H54 (cell line): ENCODE results near the gene CRELD2.

Experiments used
- DNase-seq: peaks from one replicate; pipeline ENCODE4 v3.0.0; 2011; ENCODE audit warnings: low spot score, mixed read lengths; ENCODE audit not compliant: insufficient read length
- FAIRE-seq: peaks from 3 replicates; lab custom pipeline; 2011; peaks lifted over from hg19 to GRCh38; lab: Jason Lieb, UNC
- POLR2A ChIP-seq: IDR thresholded peaks from 2 replicates; pipeline ENCODE4 v1.6.1; 2011; ENCODE audit warnings: low read depth, mild to moderate bottlenecking, low read length

Gene CRELD2

DNA sequence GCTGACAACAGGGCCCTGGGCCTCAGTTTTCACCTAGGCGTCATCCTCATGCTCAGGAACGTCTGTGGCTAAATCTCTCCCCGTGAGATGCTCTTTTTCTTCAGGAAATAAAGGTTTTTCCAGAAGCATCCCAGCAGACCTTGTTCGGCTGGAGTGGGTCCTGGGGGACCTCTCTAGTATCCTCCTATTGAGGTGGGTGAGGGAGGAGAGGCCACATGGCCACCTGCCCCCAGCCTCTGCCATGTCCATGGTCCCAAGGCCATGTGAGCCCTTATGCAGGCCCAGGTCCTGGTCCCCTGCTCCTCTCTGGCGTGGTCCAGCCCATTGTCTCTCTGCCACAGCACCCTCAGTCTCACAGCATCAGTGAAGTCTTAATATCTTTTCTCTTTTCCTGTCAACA, 22.2 kb upstream of the CRELD2 start:
- no peak for FAIRE-seq
- no peak for TF ChIP-seq POLR2A
- DNase-seq = no peak

DNA sequence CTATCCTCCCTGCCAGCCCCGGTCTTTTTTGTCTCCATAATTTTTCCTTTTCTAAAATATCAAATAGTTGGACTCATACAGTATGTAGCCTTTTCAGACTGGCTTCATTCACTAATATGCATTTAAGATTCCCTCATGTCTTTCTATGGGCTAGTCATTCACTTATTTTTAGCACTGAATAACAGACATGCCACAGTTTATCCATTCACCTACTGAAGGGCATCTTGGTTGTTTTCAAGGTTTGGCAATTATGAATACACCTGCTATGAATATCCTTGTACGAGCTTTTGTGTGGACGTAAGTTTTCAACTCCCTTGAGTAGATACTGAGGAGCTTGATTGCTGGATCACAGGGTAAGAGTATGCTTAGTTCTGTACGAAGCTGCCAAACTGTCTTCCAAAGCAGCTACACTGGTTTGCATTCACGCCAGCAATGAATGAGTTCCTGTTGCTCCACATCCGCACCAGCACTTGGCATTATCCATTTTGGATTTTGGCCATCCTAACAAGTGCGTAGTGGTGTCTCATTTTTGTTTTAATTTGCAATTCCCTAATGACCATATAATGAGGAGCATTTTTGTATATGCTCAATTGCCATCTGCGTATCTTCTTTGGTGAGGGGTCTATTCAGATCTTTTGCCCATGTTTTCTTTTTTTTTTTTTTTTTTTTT, 21.3 kb upstream of the CRELD2 start:
- no peak for FAIRE-seq
- no peak for TF ChIP-seq POLR2A
- no peak for DNase-seq

DNA sequence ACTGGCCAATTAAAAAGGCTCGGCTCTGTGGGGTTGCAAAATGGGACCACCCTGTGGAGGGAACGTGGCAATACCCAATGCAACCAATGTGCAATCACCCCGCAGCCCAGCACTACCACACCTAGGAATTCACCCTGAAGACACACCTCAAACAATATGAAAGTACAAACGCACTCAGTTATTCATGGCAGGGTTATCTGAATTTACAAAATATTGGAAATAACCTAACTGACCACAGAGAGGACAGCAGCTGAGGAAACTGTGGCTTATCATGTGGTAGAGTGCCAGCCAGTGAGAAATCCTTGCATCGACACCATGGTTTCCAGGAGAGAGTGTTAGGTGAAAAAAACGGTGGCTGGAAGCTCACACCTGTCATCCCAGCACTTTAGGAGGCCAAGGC, 18.9 kb upstream of the CRELD2 start:
- FAIRE-seq = no peak
- no peak for TF ChIP-seq POLR2A

DNA sequence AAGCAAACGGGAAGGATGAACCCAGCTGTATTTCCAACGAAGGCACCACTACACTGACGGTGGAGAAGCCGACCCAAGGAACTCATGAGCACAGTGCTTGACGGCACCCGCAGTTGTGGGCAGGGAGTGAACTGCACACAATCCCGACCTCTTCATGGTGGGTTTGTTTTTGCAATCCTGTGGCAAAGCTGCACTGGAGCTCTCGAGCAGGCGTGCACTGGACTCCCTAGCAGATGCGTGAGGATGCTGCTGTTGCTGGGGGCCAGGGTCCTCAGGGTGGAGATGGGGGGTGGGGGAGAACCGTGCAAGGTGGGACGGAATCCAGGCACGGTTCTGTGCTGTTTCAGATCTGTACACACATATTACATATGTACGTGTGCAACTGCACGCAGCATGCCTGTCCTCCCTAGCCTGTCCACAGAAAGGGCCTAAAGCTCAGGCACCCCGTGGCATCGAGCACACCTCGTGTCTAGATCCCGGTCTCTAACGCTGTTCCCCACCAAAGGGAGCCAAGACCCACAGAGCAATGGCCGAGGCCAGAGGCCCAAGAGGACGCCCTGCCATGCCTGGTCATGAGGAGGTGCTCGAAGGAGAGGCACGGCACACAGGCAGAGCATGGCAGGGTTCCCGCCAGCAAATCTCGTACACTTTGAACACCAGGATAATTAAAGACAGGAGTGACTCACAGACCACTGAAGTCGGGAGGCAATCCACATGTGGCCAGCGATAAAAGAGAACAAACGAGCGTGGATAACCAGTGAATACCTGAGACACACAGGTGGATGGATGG, 17.8 kb upstream of the CRELD2 start:
- DNase-seq (no peak), FAIRE-seq (no peak)
- no peak for TF ChIP-seq POLR2A

More for the DNA sequence above, 18.9 kb upstream of the CRELD2 start:
- no peak for DNase-seq

DNA sequence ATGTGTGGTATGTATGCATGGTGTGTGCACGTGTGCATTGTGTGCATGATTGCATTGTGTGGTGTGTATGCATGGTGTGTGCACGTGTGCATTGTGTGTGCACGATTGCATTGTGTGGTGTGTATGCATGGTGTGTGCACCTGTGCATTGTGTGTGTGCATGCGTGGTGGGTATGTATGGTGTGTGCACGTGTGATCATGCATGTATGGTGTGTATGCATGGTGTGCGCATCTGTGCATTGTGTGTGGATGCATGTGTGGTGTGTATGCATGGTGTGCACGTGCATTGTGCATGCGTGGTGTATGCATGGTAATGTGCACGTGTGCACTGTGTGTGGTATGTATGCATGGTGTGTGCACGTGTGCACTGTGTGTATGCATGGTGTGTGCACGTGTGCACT, 17.0 kb upstream of the CRELD2 start:
- TF ChIP-seq POLR2A = no peak
- FAIRE-seq = no peak
- no peak for DNase-seq

- FAIRE-seq (no peak), DNase-seq (no peak)
- no peak for TF ChIP-seq POLR2A
These were observed 15.0 kb upstream of the CRELD2 start for GRCh38 chr22:49903322-49904039.

- TF ChIP-seq POLR2A = no peak
- no peak for FAIRE-seq
These were observed 14.4 kb upstream of the CRELD2 start for GRCh38 chr22:49904040-49904369.

GRCh38 chr22:49905465-49905864, 13.0 kb upstream of the CRELD2 start:
- no peak for FAIRE-seq
- DNase-seq = no peak
- TF ChIP-seq POLR2A = no peak

More at GRCh38 chr22:49904040-49904369, 14.4 kb upstream of the CRELD2 start:
- no peak for DNase-seq

GRCh38 chr22:49906071-49906798, 12.2 kb upstream of the CRELD2 start:
- DNase-seq (no peak), FAIRE-seq (no peak)
- TF ChIP-seq POLR2A = no peak

DNA sequence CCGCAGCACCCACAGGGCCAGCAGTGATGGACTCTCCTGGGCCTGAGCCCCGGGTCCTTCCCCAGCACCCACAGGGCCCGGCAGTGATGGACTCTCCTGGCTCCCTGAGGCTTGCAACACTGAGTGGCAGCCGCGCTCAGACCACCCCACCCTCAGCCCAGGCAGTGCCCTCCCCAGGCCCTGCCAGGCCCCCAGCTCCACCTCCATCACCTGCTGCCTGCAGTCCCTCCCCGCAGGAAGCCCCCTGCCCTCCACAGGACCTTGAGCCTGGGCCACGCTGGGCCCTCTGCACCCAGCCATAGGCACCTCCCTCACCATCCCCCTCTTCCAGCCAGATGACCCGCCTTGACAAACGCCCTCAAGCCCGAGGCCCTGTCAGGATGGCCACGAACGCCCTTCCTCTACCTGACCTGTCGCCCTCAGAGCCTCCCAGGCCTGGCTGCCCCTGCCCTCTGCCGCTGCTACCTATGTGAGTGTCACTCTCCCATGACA, 11.6 kb upstream of the CRELD2 start:
- FAIRE-seq (no peak), DNase-seq (no peak)
- TF ChIP-seq POLR2A = no peak

DNA sequence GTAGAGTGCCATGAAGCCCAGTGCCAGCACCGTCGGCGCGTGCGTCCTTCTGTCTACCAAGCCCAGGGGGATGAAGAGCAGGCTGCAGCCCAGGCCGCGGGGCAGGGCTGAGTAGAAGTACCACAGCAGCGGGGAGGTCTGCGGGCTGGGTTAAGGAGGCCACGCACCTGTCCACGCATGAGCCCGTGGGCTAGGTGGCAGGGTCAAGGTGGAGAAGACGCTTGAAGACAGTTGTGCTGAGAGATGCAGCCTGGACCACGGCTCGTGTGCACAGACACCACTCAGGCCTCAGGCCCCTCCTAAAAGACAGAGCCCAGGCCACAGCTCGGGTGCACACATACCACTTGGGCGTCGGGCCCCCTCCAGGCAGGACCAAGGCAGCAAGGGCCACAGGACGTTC, 10.6 kb upstream of the CRELD2 start:
- DNase-seq (no peak), FAIRE-seq (no peak)
- no peak for TF ChIP-seq POLR2A

DNA sequence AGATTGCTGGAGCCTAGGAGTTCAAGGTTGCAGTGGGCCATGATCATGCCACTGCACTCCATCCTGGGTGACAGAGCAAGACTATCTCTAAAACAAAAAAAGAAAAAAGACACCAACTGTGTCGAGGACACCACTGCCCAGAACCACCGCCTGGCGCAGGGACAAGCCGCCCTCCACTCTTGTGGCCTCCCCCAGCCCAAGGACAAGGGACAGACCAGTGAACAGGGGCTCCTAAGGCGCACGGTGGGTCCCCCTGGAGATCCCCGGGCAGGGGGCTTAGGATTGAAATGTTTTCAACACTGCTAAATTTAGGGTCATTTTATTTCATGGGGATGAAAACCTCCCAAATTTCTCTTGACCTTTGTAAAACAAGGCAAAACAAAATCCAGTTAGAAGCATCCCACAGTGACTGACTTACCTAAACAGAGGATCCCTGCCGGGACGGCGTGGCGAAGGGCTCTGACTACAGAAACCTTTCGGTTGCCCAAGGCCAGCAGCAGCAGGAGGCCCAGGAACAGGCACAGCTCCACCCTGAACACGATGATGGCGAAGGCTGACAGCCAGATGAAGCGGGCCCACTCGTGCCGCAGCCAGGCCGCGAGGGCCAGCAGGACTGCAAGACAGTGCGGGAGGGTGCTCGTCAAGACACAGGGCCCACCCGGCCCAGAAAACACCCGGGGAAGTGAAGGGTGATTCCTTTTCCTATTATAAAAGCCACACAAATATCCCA, 8.8 kb upstream of the CRELD2 start:
- DNase-seq (no peak), FAIRE-seq (no peak)
- no peak for TF ChIP-seq POLR2A
